H9 (cell line): ENCODE results near the gene DCANP1. TPM values are rescaled to one million over a fixed set of nuclear protein-coding genes. Genes with fewer than 3 reads are reported as not detected.

Source experiments
- DNase-seq: peaks from one replicate; pipeline ENCODE4 v3.0.0-alpha.2; 2017
- H2AFZ ChIP-seq: one replicate; pipeline ENCODE4 v1.6.1; 2013; ENCODE audit warnings: mild to moderate bottlenecking, low read length, control low read depth, moderate library complexity
- H2AK5ac ChIP-seq: 2 replicates; pipeline ENCODE4 v1.6.1; 2013; ENCODE audit warnings: low read length, control low read depth, mixed read lengths; ENCODE audit not compliant: insufficient read length
- H2BK120ac ChIP-seq: one replicate; pipeline ENCODE4 v1.6.1; 2013; ENCODE audit warnings: low read depth, mild to moderate bottlenecking, low read length, control low read depth, inconsistent platforms; ENCODE audit not compliant: poor library complexity, severe bottlenecking
- H2BK12ac ChIP-seq: 2 replicates; pipeline ENCODE4 v1.6.1; 2013; ENCODE audit warnings: low read length, control low read depth, mixed read lengths, low read depth; ENCODE audit not compliant: insufficient read length
- H2BK15ac ChIP-seq: 2 replicates; pipeline ENCODE4 v1.6.1; 2013; ENCODE audit warnings: low read depth, low read length, control low read depth
- H2BK20ac ChIP-seq: one replicate; pipeline ENCODE4 v1.6.1; 2013; ENCODE audit warnings: low read depth, mild to moderate bottlenecking, low read length, control low read depth, inconsistent platforms; ENCODE audit not compliant: poor library complexity, severe bottlenecking
- H2BK5ac ChIP-seq: 2 replicates; pipeline ENCODE4 v1.6.1; 2013; ENCODE audit warnings: low read length, control low read depth, mixed read lengths; ENCODE audit not compliant: insufficient read length
- H3K14ac ChIP-seq: 2 replicates; pipeline ENCODE4 v1.6.1; 2013; ENCODE audit warnings: low read length, control low read depth; ENCODE audit not compliant: insufficient read depth
- H3K18ac ChIP-seq: 2 replicates; pipeline ENCODE4 v1.6.1; 2013; ENCODE audit warnings: low read depth, mild to moderate bottlenecking, mixed read lengths, low read length, control low read depth; ENCODE audit not compliant: insufficient read length
- H3K23ac ChIP-seq: 2 replicates; pipeline ENCODE4 v1.6.1; 2013; ENCODE audit warnings: low read length, control low read depth, mixed read lengths, low read depth; ENCODE audit not compliant: insufficient read length
- H3K23me2 ChIP-seq: 2 replicates; pipeline ENCODE4 v1.6.1; 2013; ENCODE audit warnings: low read depth, mild to moderate bottlenecking, mixed read lengths, low read length, control low read depth; ENCODE audit not compliant: insufficient read length, poor library complexity, severe bottlenecking
- H3K27ac ChIP-seq: 2 replicates; pipeline ENCODE4 v1.5.1; 2013; ENCODE audit warnings: low read length, control low read depth, mixed read lengths, low read depth; ENCODE audit not compliant: insufficient read length
- H3K27me3 ChIP-seq: 2 replicates; pipeline ENCODE4 v1.6.1; 2013; ENCODE audit warnings: low read length, control low read depth, inconsistent platforms; ENCODE audit not compliant: insufficient read depth
- H3K4ac ChIP-seq: 2 replicates; pipeline ENCODE4 v1.6.1; 2013; ENCODE audit warnings: low read depth, mild to moderate bottlenecking, control low read depth, inconsistent platforms, low read length, moderate library complexity
- H3K4me1 ChIP-seq: 2 replicates; pipeline ENCODE4 v1.6.1; 2013; ENCODE audit warnings: low read length, control low read depth, inconsistent platforms; ENCODE audit not compliant: insufficient read depth
- H3K4me2 ChIP-seq: 2 replicates; pipeline ENCODE4 v1.6.1; 2013; ENCODE audit warnings: low read length, control low read depth, mixed read lengths; ENCODE audit not compliant: insufficient read length, insufficient read depth
- H3K56ac ChIP-seq: 2 replicates; pipeline ENCODE4 v1.6.1; 2013; ENCODE audit warnings: low read depth, mild to moderate bottlenecking, mixed read lengths, low read length, control low read depth; ENCODE audit not compliant: insufficient read length
- H3K79me1 ChIP-seq: 2 replicates; pipeline ENCODE4 v1.6.1; 2013; ENCODE audit warnings: low read depth, mild to moderate bottlenecking, moderate library complexity, low read length, control low read depth, inconsistent platforms; ENCODE audit not compliant: insufficient read depth, poor library complexity, severe bottlenecking
- H3K79me2 ChIP-seq: 2 replicates; pipeline ENCODE4 v1.6.1; 2013; ENCODE audit warnings: low read length, control low read depth, inconsistent platforms; ENCODE audit not compliant: insufficient read depth
- H3K9ac ChIP-seq: 2 replicates; pipeline ENCODE4 v1.6.1; 2013; ENCODE audit warnings: low read length, control low read depth, mixed read lengths; ENCODE audit not compliant: insufficient read length; ENCODE audit errors: extremely low read depth
- H3K9me3 ChIP-seq: one replicate; pipeline ENCODE4 v1.6.1; 2013; ENCODE audit warnings: low read depth, low read length, inconsistent platforms; ENCODE audit not compliant: control insufficient read depth
- H3T11ph ChIP-seq: one replicate; pipeline ENCODE4 v1.6.1; 2013; ENCODE audit warnings: mild to moderate bottlenecking, low read length, control low read depth, inconsistent platforms
- H4K20me1 ChIP-seq: one replicate; pipeline ENCODE4 v1.6.1; 2013; ENCODE audit not compliant: control insufficient read depth, insufficient read length, insufficient read depth
- H4K5ac ChIP-seq: 2 replicates; pipeline ENCODE4 v1.6.1; 2013; ENCODE audit warnings: low read depth, mild to moderate bottlenecking, mixed read lengths, low read length, control low read depth; ENCODE audit not compliant: insufficient read length
- H4K8ac ChIP-seq: replicated peaks from 2 replicates; pipeline ENCODE4 v1.6.1; 2013; ENCODE audit warnings: low read length, control low read depth, mixed read lengths, low read depth; ENCODE audit not compliant: insufficient read length
- H4K91ac ChIP-seq: 2 replicates; pipeline ENCODE4 v1.6.1; 2013; ENCODE audit warnings: low read depth, mild to moderate bottlenecking, moderate library complexity, mixed read lengths, low read length, control low read depth; ENCODE audit not compliant: insufficient read length
- H3K27ac Mint-ChIP-seq, 3 experiments: 2 replicates in 2 of 3; 3 replicates in 1 of 3; pipeline ENCODE4 v1.8.0; 2020 to 2021; ENCODE audit warnings: mixed read lengths in 3 of 3, mild to moderate bottlenecking in 1 of 3, moderate library complexity in 1 of 3
- H3K27me3 Mint-ChIP-seq: 2 replicates; pipeline ENCODE4 v1.8.0; 2021; ENCODE audit warnings: low read depth, mild to moderate bottlenecking, moderate library complexity, mixed read lengths
- H3K36me3 Mint-ChIP-seq, 3 experiments: 2 replicates in 2 of 3; 3 replicates in 1 of 3; pipeline ENCODE4 v1.8.0; 2020 to 2021; ENCODE audit warnings: low read depth in 3 of 3, mixed read lengths in 3 of 3; ENCODE audit not compliant: insufficient read depth in 1 of 3
- H3K4me1 Mint-ChIP-seq, 2 experiments: 2 replicates each; pipeline ENCODE4 v1.8.0; 2020; ENCODE audit warnings: mixed read lengths in 2 of 2
- H3K4me3 Mint-ChIP-seq, 2 experiments: 2 replicates in 1 of 2; 3 replicates in 1 of 2; pipeline ENCODE4 v1.8.0; 2020 to 2021; ENCODE audit warnings: mild to moderate bottlenecking in 2 of 2, mixed read lengths in 2 of 2, moderate library complexity in 1 of 2
- H3K9me3 Mint-ChIP-seq, 2 experiments: 2 replicates in 1 of 2; 3 replicates in 1 of 2; pipeline ENCODE4 v1.8.0; 2020; ENCODE audit warnings: mild to moderate bottlenecking in 2 of 2, mixed read lengths in 2 of 2, moderate library complexity in 1 of 2
- CTCF ChIP-seq: fragments of 200-600 bp; sonication (generic); conservative IDR thresholded peaks from 3 replicates; pipeline ENCODE4 v1.8.0; 2021; ENCODE audit warnings: antibody characterized with exemption, mild to moderate bottlenecking
- WGBS: extraction: QIAGEN DNeasy Blood & Tissue Kit; methylation state at CpG from one replicate; pipeline ENCODE4 v1.1.7; 2013; ENCODE audit warnings: missing lambda C conversion rate, low lambda C conversion rate, mixed read lengths; ENCODE audit not compliant: insufficient read length; ENCODE audit errors: extremely low coverage; 5-methylcytosine and 5-hydroxymethylcytosine counted together
- total RNA-seq: library from RNA; stranded (reverse); gene quantifications from 2 replicates; pipeline ENCODE4 v1.2.1, GENCODE V29; 2021

DCANP1 gene
- total RNA-seq, 1 experiment from 2014 or later, result not detected

- WGBS, result no CpG with 5 or more reads among the region's 8 CpGs
- no peaks in the 10 kb centered on the region for H3K36me3 Mint-ChIP-seq
- H2BK20ac ChIP-seq, result no peak overlapping the region
- H4K91ac ChIP-seq, result no peak overlapping the region
- no peak overlapping the region for H3K4ac ChIP-seq
- H2AFZ ChIP-seq, result no peak overlapping the region
- peak overlapping the region in 1 of 2 experiments; percentile 32; a peak in 1 of 5 replicates for H3K4me3 Mint-ChIP-seq
- H3K14ac ChIP-seq, result no peak overlapping the region; the same call in 1 of the 2 replicates
- no peaks in the 10 kb centered on the region for H4K20me1 ChIP-seq
- H3K23ac ChIP-seq, result no peak overlapping the region
- no peak overlapping the region for H3K27ac ChIP-seq
- no peaks in the 10 kb centered on the region for H3K79me1 ChIP-seq
- H2BK15ac ChIP-seq, result no peak overlapping the region
- no peak overlapping the region for H3K56ac ChIP-seq
- H2BK120ac ChIP-seq, result no peak overlapping the region
- no peaks in the 10 kb centered on the region for H3K23me2 ChIP-seq
- H3K79me2 ChIP-seq, result no peaks in the 10 kb centered on the region
- no peak overlapping the region for H2AK5ac ChIP-seq
- H3K4me2 ChIP-seq, result no peak overlapping the region
- no peak for TF ChIP-seq CTCF
- H3K18ac ChIP-seq, result no peak overlapping the region
- H3K9me3 Mint-ChIP-seq, result no peaks in the 10 kb centered on the region; a peak in 1 of 5 replicates
- peaks cover 2% of the 10 kb centered on the region; the same call in 1 of the 2 replicates for H3K27me3 ChIP-seq
- H3K27ac Mint-ChIP-seq, result 0 out of 7 replicates have a peak overlapping the region, but pooled peaks of 1 of the 3 experiments have one; percentile 22
- H2BK5ac ChIP-seq, result no peak overlapping the region
- H4K5ac ChIP-seq, result no peak overlapping the region
- no peak overlapping the region for H3K9ac ChIP-seq
- peaks cover 50% of the 10 kb centered on the region for H3K27me3 Mint-ChIP-seq
- no peaks in the 10 kb centered on the region for H3K9me3 ChIP-seq
- peak; percentile 16 for DNase-seq
- H3T11ph ChIP-seq, result no peak overlapping the region
- H2BK12ac ChIP-seq, result no peak overlapping the region
- no peaks in the 10 kb centered on the region for H3K4me1 ChIP-seq
- H4K8ac ChIP-seq, result no peak overlapping the region
- peaks cover 7 to 14% of the 10 kb centered on the region in 2 experiments; a peak in 3 of 4 replicates for H3K4me1 Mint-ChIP-seq
Measured at GRCh38 chr5:135442431-135443160, 4.6 kb downstream of the DCANP1 start.
